LNCaP clone FGC (cell line): ENCODE measurements around the gene CCDC134.
"Not testable (repeated sequence)": the region's sequence is repeated elsewhere in the genome, so short reads cannot be mapped to it uniquely, and the experiment has no call there.

ENCODE experiments used
- DNase-seq: peaks from one replicate; pipeline ENCODE4 v3.0.0-alpha.2; 2011; ENCODE audit warnings: low read depth
- H3K4me3 ChIP-seq: 2 replicates; pipeline ENCODE4 v1.5.1; 2011; ENCODE audit warnings: mild to moderate bottlenecking, low read depth, low read length, control low read depth
- TF ChIP-seq, protein P1 (sequence below): IDR thresholded peaks from 2 replicates; pipeline ENCODE4 v1.5.1; 2012; ENCODE audit warnings: mild to moderate bottlenecking; ENCODE audit not compliant: control insufficient read depth, insufficient read depth; ENCODE audit errors: extremely low read depth

Gene CCDC134

DNA sequence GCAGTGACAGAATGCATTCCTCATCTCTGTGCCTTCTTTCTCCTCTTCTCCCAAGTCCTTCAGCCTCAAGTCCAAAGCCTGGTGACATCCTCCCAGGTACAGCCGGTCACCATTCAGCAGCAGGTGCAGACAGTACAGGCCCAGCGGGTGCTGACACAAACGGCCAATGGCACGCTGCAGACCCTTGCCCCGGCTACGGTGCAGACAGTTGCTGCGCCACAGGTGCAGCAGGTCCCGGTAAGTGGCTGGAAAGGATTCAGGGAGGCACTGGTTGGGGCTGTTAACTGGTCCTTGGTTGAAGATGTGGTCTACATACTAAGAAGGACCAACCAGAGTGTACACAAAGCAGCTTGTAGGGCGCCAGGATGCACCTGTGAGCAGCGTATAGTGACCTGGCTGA lies 68.1 kb downstream of the CCDC134 start:
- H3K4me3 ChIP-seq = no peak overlapping the region
- no peak for DNase-seq
- TF ChIP-seq, protein P1, sequence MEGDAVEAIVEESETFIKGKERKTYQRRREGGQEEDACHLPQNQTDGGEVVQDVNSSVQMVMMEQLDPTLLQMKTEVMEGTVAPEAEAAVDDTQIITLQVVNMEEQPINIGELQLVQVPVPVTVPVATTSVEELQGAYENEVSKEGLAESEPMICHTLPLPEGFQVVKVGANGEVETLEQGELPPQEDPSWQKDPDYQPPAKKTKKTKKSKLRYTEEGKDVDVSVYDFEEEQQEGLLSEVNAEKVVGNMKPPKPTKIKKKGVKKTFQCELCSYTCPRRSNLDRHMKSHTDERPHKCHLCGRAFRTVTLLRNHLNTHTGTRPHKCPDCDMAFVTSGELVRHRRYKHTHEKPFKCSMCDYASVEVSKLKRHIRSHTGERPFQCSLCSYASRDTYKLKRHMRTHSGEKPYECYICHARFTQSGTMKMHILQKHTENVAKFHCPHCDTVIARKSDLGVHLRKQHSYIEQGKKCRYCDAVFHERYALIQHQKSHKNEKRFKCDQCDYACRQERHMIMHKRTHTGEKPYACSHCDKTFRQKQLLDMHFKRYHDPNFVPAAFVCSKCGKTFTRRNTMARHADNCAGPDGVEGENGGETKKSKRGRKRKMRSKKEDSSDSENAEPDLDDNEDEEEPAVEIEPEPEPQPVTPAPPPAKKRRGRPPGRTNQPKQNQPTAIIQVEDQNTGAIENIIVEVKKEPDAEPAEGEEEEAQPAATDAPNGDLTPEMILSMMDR = no peak

DNA sequence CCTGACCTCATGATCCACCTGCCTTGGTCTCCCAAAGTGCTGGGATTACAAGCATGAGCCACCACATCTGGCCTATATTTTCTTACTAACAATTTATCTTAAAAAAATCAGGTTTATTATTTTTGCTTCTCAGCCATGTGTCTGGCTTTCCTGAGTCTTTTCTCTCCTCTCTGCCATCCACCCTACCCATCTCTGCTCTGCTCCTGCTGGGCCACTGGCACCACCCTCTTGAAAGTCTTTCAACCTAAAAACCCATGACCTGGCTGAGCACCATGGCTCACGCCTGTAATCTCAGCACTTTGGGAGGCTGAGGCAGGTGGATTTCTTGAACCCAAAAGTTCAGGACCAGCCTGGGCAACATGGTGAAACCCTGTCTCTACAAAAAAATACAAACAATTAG lies 69.6 kb downstream of the CCDC134 start:
- DNase-seq, H3K4me3 ChIP-seq: not testable (repeated sequence)

DNA sequence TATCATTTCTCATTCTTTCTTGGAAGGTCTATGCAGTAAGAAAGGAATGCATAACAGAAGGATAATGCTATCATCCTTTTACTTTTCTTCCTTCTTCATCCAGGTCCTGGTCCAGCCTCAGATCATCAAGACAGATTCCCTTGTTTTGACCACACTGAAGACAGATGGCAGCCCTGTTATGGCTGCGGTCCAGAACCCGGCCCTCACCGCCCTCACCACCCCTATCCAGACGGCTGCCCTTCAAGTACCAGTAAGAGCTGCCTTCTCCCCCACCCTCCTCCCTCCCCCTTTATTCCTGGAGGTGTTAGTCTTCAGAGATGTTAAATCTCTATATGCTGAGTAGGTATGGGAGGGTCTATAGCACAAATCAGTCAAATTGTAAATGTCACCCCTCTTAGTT lies 70.3 kb downstream of the CCDC134 start:
- H3K4me3 ChIP-seq = no peak overlapping the region
- TF ChIP-seq, protein P1 = no peak
- no peak for DNase-seq

DNA sequence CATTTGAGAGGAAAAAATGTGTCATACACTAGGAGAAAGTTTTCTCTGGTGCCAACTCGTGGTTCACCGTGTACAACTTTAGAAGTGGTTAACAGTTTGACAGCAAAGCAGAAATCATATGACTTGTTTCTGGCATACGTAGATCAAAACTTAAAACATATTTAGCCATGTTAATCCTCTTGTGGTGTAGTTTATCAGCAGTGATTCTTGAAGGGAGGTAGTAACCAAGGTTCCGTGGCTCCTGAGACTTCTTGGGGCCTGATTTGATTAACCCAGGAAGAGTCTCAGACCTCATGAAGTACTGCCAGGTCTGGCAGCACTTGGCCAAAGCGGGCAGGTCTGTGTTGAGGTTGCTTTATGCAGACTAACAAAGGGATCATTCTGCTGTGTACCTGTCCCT lies 72.9 kb downstream of the CCDC134 start:
- no peak for DNase-seq
- no peak overlapping the region for H3K4me3 ChIP-seq
- TF ChIP-seq, protein P1 = no peak

DNA sequence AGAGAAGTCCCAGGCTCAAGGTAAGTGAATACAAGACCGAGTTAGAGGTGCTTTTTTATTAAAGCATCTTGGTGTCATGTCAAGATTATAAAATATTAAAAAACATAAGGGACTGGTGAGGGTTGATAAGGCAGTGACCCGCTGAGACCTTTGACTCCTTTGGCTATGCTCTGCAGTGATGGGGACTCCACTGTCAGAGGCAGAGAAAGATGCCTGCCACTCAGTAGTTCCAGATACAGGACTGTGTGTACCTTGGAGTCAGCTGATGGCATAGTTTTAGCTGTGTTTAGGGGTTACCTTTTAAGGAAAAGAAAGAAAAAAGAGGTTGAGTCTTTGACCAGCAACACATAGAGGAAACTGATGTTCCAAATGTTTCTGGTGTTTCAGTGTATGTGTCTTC lies 73.6 kb downstream of the CCDC134 start:
- DNase-seq = no peak
- TF ChIP-seq, protein P1 = no peak
- H3K4me3 ChIP-seq = no peak overlapping the region

DNA sequence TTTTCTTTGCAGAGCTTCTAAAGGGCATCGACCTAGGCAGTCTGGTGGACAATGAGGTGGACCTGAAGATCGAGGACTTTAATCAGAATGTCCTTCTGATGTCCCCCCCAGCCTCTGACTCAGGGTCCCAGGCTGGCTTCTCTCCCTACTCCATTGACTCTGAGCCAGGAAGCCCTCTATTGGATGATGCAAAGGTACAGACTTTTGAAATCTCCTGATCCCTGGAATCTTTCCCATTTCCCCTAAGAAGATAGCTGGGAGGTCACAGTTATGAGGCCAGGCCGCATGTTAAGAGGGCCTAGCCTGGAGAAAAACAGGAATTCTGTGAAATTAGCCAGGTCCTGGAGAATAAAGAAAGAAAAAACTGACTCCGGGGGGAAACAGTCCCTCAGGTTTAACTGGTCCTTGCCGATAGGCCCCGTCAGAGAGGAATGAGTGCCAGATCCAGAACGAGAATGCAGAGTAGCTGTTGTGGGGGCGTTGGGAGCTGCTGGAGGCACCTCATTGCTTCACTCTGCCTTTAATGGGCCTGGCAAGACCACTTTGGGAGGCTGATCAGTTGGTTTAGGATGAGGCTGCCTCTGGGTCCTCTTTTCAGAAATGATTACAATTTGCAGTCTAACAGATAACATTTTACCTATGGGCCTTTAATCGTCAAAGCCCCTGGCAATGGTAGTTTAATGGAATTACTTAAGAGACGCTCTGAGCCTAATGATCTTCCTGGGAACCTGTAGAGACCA lies 75.2 kb downstream of the CCDC134 start:
- DNase-seq = no peak
- TF ChIP-seq, protein P1 = no peak
- no peak overlapping the region for H3K4me3 ChIP-seq
